H54 (cell line): ENCODE data around the gene SPDYE4.

Experiments
- DNase-seq: peaks from one replicate; pipeline ENCODE4 v3.0.0; 2011; ENCODE audit warnings: low spot score, mixed read lengths; ENCODE audit not compliant: insufficient read length
- FAIRE-seq: peaks from 3 replicates; lab custom pipeline; 2011; peaks lifted over from hg19 to GRCh38; lab: Jason Lieb, UNC
- POLR2A ChIP-seq: IDR thresholded peaks from 2 replicates; pipeline ENCODE4 v1.6.1; 2011; ENCODE audit warnings: low read depth, mild to moderate bottlenecking, low read length

SPDYE4 gene

GRCh38 chr17:8793649-8794048, 35.3 kb upstream of the SPDYE4 start:
- FAIRE-seq (no peak), DNase-seq (no peak)
- no peak for TF ChIP-seq POLR2A

DNA sequence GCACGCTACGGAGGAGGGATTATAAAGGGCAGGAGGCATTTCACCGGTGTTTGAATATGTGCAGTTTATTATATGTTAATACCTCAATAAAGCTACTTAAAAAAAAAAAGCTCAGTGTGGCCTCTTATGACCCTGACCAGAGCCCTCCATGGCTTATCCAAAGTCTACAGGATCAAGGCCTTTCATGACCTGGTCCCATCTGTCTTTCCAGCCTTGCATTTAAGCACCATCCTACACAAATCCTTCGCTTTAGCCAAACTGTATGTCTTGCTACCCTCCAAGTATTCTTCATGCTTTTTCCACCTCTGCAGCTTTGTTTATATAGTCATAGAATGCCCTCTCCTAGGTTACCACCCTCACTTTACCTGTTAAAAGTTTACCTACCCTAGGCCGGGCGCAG, 34.3 kb upstream of the SPDYE4 start:
- DNase-seq (no peak), FAIRE-seq (no peak)
- no peak for TF ChIP-seq POLR2A

- TF ChIP-seq POLR2A, result no peak
- DNase-seq (no peak), FAIRE-seq (no peak)
Measured at GRCh38 chr17:8791910-8792270, 33.5 kb upstream of the SPDYE4 start.

DNA sequence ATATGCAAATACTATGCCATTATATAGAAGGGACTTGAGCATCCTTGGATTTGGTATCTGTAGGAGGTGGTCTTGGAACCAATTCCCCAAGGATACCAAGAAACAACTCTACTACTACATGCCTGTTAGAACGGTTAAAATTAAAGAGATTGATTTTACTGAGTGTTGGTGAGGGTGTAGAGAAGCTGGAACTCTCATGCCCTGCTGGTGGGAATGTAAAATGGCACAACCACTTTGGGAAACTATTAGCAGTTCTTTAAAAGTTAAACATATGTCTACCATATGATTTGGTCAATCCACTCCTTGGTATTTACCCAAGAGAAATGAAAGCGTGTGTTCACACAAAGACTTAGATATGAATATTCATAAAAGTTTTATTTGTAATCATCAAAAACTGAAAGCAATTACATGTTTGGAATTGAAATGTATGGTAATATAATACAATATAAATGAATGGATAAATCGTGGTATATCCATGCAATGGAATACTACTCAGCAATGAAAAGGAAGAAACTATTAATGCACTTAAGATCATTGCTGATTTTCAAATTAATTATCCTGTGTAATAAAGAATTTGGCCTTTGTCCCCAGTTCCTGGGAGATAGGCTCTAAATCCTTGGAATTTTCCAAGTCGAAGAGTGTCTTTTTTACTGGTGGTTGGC, 33.0 kb upstream of the SPDYE4 start:
- FAIRE-seq (no peak), DNase-seq (no peak)
- no peak for TF ChIP-seq POLR2A

GRCh38 chr17:8789743-8790142, 31.4 kb upstream of the SPDYE4 start:
- FAIRE-seq (no peak), DNase-seq (no peak)

DNA sequence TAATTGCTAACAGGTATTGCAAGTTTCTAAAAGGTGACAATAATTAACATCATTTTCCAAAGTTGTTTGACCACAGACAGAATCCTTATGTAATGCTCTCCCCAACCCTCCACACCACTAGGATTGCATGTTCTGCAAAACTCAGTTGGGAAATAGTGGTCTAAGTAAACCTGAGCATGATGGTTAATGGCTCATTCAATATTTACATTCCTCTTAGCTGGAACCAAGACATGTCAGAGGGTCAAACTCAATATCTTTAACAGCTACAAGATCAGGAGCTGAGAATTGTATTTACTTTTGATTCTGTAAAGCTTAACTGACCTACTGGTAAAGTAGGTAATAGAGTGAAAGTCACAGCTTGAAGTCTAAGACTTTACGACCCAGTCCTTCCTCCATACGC, 30.7 kb upstream of the SPDYE4 start:
- no peak for FAIRE-seq
- no peak for TF ChIP-seq POLR2A

More at GRCh38 chr17:8789743-8790142, 31.4 kb upstream of the SPDYE4 start:
- no peak for TF ChIP-seq POLR2A

DNA sequence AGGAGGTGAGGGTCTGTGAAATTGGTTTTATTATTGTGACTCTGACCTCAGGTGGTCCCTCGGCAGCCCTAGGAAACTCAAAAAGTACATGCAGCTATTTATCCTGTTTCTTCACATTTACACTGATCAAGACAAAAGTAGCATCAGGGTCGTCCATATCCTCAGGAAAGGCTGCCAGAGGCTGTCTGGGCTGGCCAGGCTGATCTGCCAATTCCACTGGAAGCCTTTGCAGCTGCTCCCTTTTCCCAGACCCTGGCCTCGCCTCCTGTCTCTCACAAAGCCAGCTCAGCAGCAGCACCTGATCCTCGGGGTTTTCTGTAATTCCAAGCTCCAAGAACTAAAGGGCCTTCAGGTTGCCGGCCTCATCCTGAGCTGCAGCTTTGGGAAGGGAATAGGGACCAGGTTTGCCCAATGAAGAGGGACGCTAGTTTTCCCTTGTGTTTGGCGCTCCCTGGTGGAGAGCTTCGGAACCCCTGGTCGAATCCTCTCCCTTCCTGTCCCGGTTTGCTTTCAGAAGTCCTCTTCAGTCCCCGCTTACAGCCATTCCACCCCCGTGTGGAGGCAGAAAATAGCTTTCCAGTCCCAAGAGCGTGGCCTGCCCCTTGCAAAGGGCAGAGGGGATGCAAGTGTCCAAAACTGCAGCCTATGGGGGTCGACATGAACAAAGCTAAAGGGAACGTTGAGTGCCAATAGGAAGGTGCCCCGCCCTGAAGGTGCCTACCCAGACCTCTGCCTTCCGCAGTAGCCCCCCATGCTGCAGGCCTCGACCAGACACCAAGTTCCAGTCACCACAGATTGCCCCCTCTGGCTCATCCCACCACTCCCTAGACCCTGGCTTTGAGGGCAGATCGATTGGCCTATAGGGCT, 27.4 kb upstream of the SPDYE4 start:
- FAIRE-seq (peak; percentile 48), DNase-seq (peak; percentile 46)
- no peak for TF ChIP-seq POLR2A

More for the DNA sequence above, 30.7 kb upstream of the SPDYE4 start:
- DNase-seq, result no peak

DNA sequence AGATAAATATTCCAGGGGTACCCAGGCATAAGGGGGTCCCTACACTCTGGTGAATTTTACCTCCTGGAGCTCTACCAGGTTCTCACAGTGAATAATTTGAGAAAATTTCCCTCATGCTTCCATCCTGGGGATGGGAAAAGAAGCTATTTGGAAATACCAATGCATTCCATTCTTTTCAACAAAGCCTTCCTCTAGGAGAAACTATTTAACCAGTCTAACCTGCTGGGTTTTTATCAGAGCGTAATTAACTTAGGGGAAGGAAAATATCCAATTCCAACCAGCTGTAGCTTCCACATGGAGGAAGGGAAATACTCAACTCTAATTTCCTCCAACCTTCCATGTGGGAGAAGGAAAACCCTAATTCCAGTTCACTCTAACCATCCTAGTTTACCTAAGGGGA, 23.8 kb upstream of the SPDYE4 start:
- DNase-seq (no peak), FAIRE-seq (no peak)
- TF ChIP-seq POLR2A, result no peak

DNA sequence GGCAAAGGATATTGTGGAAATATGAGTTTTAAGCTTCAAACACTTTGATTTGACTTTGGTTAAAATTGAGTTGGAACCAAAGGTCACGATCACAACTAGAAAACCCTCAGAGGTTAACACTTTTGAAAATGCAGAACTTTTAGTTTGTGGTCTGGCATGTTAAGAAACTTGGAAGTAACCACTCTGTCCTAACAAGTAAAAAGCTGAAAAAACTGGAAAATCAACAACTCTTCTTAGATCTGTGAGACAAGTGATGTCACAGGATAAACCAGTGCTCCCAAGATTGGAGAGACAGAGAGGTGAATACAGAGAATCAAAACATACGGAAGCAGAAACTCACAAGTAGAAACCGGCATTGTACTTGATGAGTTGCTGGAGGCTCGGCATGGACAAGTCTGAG, 23.4 kb upstream of the SPDYE4 start:
- DNase-seq (no peak), FAIRE-seq (no peak)
- TF ChIP-seq POLR2A, result no peak

GRCh38 chr17:8776881-8777280, 18.5 kb upstream of the SPDYE4 start:
- DNase-seq (no peak), FAIRE-seq (no peak)
- no peak for TF ChIP-seq POLR2A

GRCh38 chr17:8776248-8776647, 17.9 kb upstream of the SPDYE4 start:
- no peak for FAIRE-seq

DNA sequence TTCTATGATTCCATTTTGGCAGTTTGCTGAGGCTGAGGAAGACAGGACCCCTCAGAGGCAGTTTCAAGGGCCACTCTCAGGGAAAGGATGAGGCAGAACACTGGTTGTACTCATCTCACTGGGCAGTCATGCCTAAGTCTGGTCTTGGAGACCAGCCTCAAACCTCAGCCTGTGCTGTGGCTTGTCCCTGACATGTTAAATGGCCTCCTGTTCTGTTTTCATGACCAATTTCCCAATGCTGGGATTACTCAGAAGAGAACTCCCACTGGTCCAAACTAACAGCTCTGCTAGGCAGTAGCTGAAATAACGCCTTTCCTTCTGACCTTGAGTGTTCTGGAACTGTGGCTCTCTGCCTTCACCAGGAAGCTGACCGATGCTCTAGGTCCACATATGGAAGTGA, 8.4 kb upstream of the SPDYE4 start:
- DNase-seq (no peak), FAIRE-seq (no peak)
- TF ChIP-seq POLR2A, result no peak

More at GRCh38 chr17:8776248-8776647, 17.9 kb upstream of the SPDYE4 start:
- DNase-seq, result no peak
- no peak for TF ChIP-seq POLR2A

GRCh38 chr17:8762012-8762411, 3.7 kb upstream of the SPDYE4 start:
- no peak for TF ChIP-seq POLR2A
- no peak for FAIRE-seq
- DNase-seq, result no peak

GRCh38 chr17:8757189-8757588, 1.2 kb downstream of the SPDYE4 start:
- no peak for TF ChIP-seq POLR2A
- no peak for FAIRE-seq
- no peak for DNase-seq
